HCEC 1CT (cell line): ENCODE data around the gene TLCD2.
"Not testable (repeated sequence)": the region's sequence is repeated elsewhere in the genome, so short reads cannot be mapped to it uniquely, and the experiment has no call there.

Experiments
- DNase-seq: peaks from one replicate; pipeline ENCODE4 v3.0.0-alpha.2; 2017

The TLCD2 gene

GRCh38 chr17:1709971-1710806, at the start of gene TLCD2:
Gene TLCD2, minus strand, starts transcription at chr17:1710377. Its CDS starts 135 bp downstream, at chr17:1710242.
- DNase-seq: peak; percentile 59

GRCh38 chr17:1759529-1759928, 49.4 kb upstream of the TLCD2 start:
- DNase-seq: no peak

- DNase-seq: no peak
Measured at GRCh38 chr17:1758807-1759206, 48.6 kb upstream of the TLCD2 start.

- DNase-seq: no peak
Measured at GRCh38 chr17:1755827-1756262, 45.7 kb upstream of the TLCD2 start.

- DNase-seq: no peak
Measured at GRCh38 chr17:1755252-1755826, 45.2 kb upstream of the TLCD2 start.

- no peak for DNase-seq
Measured at GRCh38 chr17:1754430-1755112, 44.4 kb upstream of the TLCD2 start.

GRCh38 chr17:1753767-1754429, 43.7 kb upstream of the TLCD2 start:
- DNase-seq: no peak

GRCh38 chr17:1752425-1753262, 42.5 kb upstream of the TLCD2 start:
- no peak for DNase-seq

GRCh38 chr17:1750628-1751027, 40.5 kb upstream of the TLCD2 start:
- no peak for DNase-seq

- no peak for DNase-seq
Measured at GRCh38 chr17:1746975-1747543, 36.9 kb upstream of the TLCD2 start.

- no peak for DNase-seq
Measured at GRCh38 chr17:1745513-1746020, 35.4 kb upstream of the TLCD2 start.

- no peak for DNase-seq
Measured at GRCh38 chr17:1744551-1745512, 34.7 kb upstream of the TLCD2 start.

GRCh38 chr17:1743088-1743439, 32.9 kb upstream of the TLCD2 start:
- DNase-seq: no peak

GRCh38 chr17:1742371-1743087, 32.4 kb upstream of the TLCD2 start, which contains the start of gene SERPINF2:
Gene SERPINF2, plus strand, starts transcription at chr17:1742871. Its CDS starts 2,125 bp downstream, at chr17:1744996.
- DNase-seq: no peak

GRCh38 chr17:1741899-1742298, 31.7 kb upstream of the TLCD2 start:
- not testable (repeated sequence) for DNase-seq

- no peak for DNase-seq
Measured at GRCh38 chr17:1737531-1738291, 27.5 kb upstream of the TLCD2 start.

GRCh38 chr17:1736348-1737281, 26.4 kb upstream of the TLCD2 start:
- peak; percentile 46 for DNase-seq

- no peak for DNase-seq
Measured at GRCh38 chr17:1735834-1736347, 25.7 kb upstream of the TLCD2 start.
